GM12878 (cell line): ENCODE data around the gene VEGFB. TPM values are rescaled to one million over a fixed set of nuclear protein-coding genes. Genes with fewer than 3 reads are reported as not detected.

Experiments
- BRCA1 ChIP-seq: IDR thresholded peaks from 2 replicates; pipeline ENCODE4 v1.6.1; 2011; ENCODE audit warnings: low read depth, low read length, improper control_type of control experiment
- FOXK2 ChIP-seq: fragments of 450-650 bp; IDR thresholded peaks from 2 replicates; pipeline ENCODE4 v1.6.1; 2017; ENCODE audit warnings: mild to moderate bottlenecking, moderate library complexity
- HDGF ChIP-seq: fragments of 450-650 bp; IDR thresholded peaks from 2 replicates; pipeline ENCODE4 v1.6.1; 2016; ENCODE audit warnings: antibody characterized with exemption
- HSF1 ChIP-seq: fragments of 150-350 bp; IDR thresholded peaks from 2 replicates; pipeline ENCODE4 v1.6.1; 2014; ENCODE audit warnings: mild to moderate bottlenecking, low read depth, low read length
- IKZF2 ChIP-seq, 2 experiments: fragments of 450-650 bp; IDR thresholded peaks; 2 replicates each; pipeline ENCODE4 v1.6.1; 2017; ENCODE audit warnings: mild to moderate bottlenecking in 2 of 2, moderate library complexity in 2 of 2
- KAT2A ChIP-seq: conservative IDR thresholded peaks from 2 replicates; pipeline ENCODE4 v1.6.1; 2011; ENCODE audit warnings: low read depth, low read length; ENCODE audit not compliant: control insufficient read depth
- MLLT1 ChIP-seq: fragments of 450-650 bp; IDR thresholded peaks from 2 replicates; pipeline ENCODE4 v1.6.1; 2016; ENCODE audit warnings: mild to moderate bottlenecking
- NFIC ChIP-seq: IDR thresholded peaks from 2 replicates; pipeline ENCODE4 v1.6.1; 2012; ENCODE audit warnings: low read depth, mild to moderate bottlenecking, inconsistent platforms, low read length, moderate library complexity
- RFX5 ChIP-seq: IDR thresholded peaks from 2 replicates; pipeline ENCODE4 v1.6.1; 2011; ENCODE audit warnings: low read depth, low read length, improper control_type of control experiment
- SUZ12 ChIP-seq: fragments of 200-600 bp; sonication (generic); IDR thresholded peaks from one replicate; pipeline ENCODE4 v1.6.1; 2018; ENCODE audit warnings: antibody characterized with exemption, mild to moderate bottlenecking; ENCODE audit not compliant: unreplicated experiment
- TBL1XR1 ChIP-seq: IDR thresholded peaks from 2 replicates; pipeline ENCODE4 v1.6.1; 2012; ENCODE audit warnings: low read depth, low read length, improper control_type of control experiment
- USF1 ChIP-seq: IDR thresholded peaks from 2 replicates; pipeline ENCODE4 v1.6.1; 2011; ENCODE audit warnings: borderline replicate concordance, low read depth, mild to moderate bottlenecking, moderate library complexity, mixed read lengths, low read length; ENCODE audit not compliant: insufficient read depth; ENCODE audit errors: extremely low read length
- polyA plus RNA-seq, 11 experiments: library from polyadenylated mRNA; depleted of rRNA in 4 of 11; unstranded in 6 of 11; stranded (reverse) in 5 of 11; fragments of >200 nt; fragmentation: Nextera tagmentation in 4 of 11; fragmentation: Illumina TruSeq in 1 of 11; extraction: Ambion mirVana in 4 of 11; extraction: Trizol in 1 of 11; gene quantifications; 1 replicate in 1 of 11; 2 replicates in 10 of 11; pipeline versions ENCODE4 v1.2.1 to v1.2.3, GENCODE V29; 2011 to 2016; ENCODE audit warnings: inconsistent platforms in 2 of 11, missing spikeins in 2 of 11, low read depth in 1 of 11
- total RNA-seq, 4 experiments: library from RNA; depleted of rRNA in 3 of 4; stranded (reverse); fragments of >200 nt in 3 of 4; fragmentation: Illumina TruSeq in 1 of 4; extraction: Trizol in 1 of 4; gene quantifications; 2 replicates each; pipeline versions ENCODE4 v1.2.1 to v1.2.3, GENCODE V29; 2013 to 2021

The VEGFB gene
- total and polyA plus RNA-seq, 10 of the 15 experiments (the other 5 are each of a cell fraction or from before 2014, with no cell fraction given), result 7.0 to 75.8 (median 20.3) TPM

- TF ChIP-seq USF1 (no peak), HSF1 (no peak), SUZ12 (no peak), FOXK2 (no peak), IKZF2 (IDR thresholded peaks at IDR 0.05) (no peak), KAT2A (no peak), NFIC (no peak), BRCA1 (no peak), RFX5 (no peak), HDGF (no peak), MLLT1 (no peak), TBL1XR1 (no peak)
Observed at GRCh38 chr11:64283092-64283491, 48.7 kb downstream of the VEGFB start (continued).
